ENCODE measurements around the gene MXD4.

Gene MXD4

GRCh38 chr4:2251795-2252529, 9.9 kb downstream of the MXD4 start:
- TF ChIP-seq TAF1 (IDR thresholded peaks at IDR 0.05; ENCODE audit: low read depth) = no peak
- no peak for TF ChIP-seq REST (IDR thresholded peaks at IDR 0.05; ENCODE audit: low read depth)
- no peak for TF ChIP-seq RAD21 (IDR thresholded peaks at IDR 0.05; ENCODE audit: low read depth)

- no peak for TF ChIP-seq EGR1 (IDR thresholded peaks at IDR 0.05)
- no peak for TF ChIP-seq TAF1 (IDR thresholded peaks at IDR 0.05; ENCODE audit: low read depth)
- no peak for TF ChIP-seq FOXM1 (IDR thresholded peaks at IDR 0.05; ENCODE audit: borderline replicate concordance, low read depth)
- no peak for TF ChIP-seq USF1 (IDR thresholded peaks at IDR 0.05)
- no peak for TF ChIP-seq RAD21 (IDR thresholded peaks at IDR 0.05; ENCODE audit: low read depth)
- TF ChIP-seq EP300 (IDR thresholded peaks at IDR 0.05; ENCODE audit: borderline replicate concordance) = no peak
- no peak for TF ChIP-seq YY1 (IDR thresholded peaks at IDR 0.05; ENCODE audit: low read depth)
- TF ChIP-seq CEBPB (IDR thresholded peaks at IDR 0.05) = no peak
Measured at GRCh38 chr4:2251073-2251794, 10.7 kb downstream of the MXD4 start.

- TF ChIP-seq EGR1 (IDR thresholded peaks at IDR 0.05) (no peak), NFIC (IDR thresholded peaks at IDR 0.05) (no peak), TCF12 (IDR thresholded peaks at IDR 0.05; ENCODE audit: low read depth) (no peak), YY1 (IDR thresholded peaks at IDR 0.05; ENCODE audit: low read depth) (no peak), RAD21 (IDR thresholded peaks at IDR 0.05; ENCODE audit: low read depth) (no peak), USF1 (IDR thresholded peaks at IDR 0.05) (no peak), TAF1 (IDR thresholded peaks at IDR 0.05; ENCODE audit: low read depth) (no peak), CREB1 (IDR thresholded peaks at IDR 0.05; ENCODE audit: low read depth) (no peak), MAX (IDR thresholded peaks at IDR 0.05) (no peak), EP300 (IDR thresholded peaks at IDR 0.05; ENCODE audit: borderline replicate concordance) (no peak), REST (IDR thresholded peaks at IDR 0.05; ENCODE audit: low read depth) (no peak), ZBTB7A (IDR thresholded peaks at IDR 0.05; ENCODE audit: low read depth) (no peak), FOXM1 (IDR thresholded peaks at IDR 0.05; ENCODE audit: borderline replicate concordance, low read depth) (no peak), TEAD4 (IDR thresholded peaks at IDR 0.05) (no peak), CEBPB (IDR thresholded peaks at IDR 0.05) (no peak)
Measured at GRCh38 chr4:2250357-2251072, 11.4 kb downstream of the MXD4 start.

- TF ChIP-seq NFIC (IDR thresholded peaks at IDR 0.05) (no peak), CEBPB (IDR thresholded peaks at IDR 0.05) (no peak), REST (IDR thresholded peaks at IDR 0.05; ENCODE audit: low read depth) (no peak), RAD21 (IDR thresholded peaks at IDR 0.05; ENCODE audit: low read depth) (no peak), EGR1 (IDR thresholded peaks at IDR 0.05) (no peak), EP300 (IDR thresholded peaks at IDR 0.05; ENCODE audit: borderline replicate concordance) (no peak), MAX (IDR thresholded peaks at IDR 0.05) (no peak), TAF1 (IDR thresholded peaks at IDR 0.05; ENCODE audit: low read depth) (no peak), YY1 (IDR thresholded peaks at IDR 0.05; ENCODE audit: low read depth) (no peak)
Measured at GRCh38 chr4:2249526-2250356, 12.2 kb downstream of the MXD4 start.

Data from Ishikawa (cell line).